HG02981 (cell line): ENCODE measurements around the gene KRTAP12-2.
"Not testable (repeated sequence)": the region's sequence is repeated elsewhere in the genome, so short reads cannot be mapped to it uniquely, and the experiment has no call there.

ENCODE experiments used
- ATAC-seq: cut with Tn5 transposase; IDR thresholded peaks from one replicate; pipeline ENCODE4 v1.9.1; 2021; ENCODE audit warnings: mild to moderate bottlenecking, moderate library complexity; ENCODE audit not compliant: unreplicated experiment

KRTAP12-2 gene

DNA sequence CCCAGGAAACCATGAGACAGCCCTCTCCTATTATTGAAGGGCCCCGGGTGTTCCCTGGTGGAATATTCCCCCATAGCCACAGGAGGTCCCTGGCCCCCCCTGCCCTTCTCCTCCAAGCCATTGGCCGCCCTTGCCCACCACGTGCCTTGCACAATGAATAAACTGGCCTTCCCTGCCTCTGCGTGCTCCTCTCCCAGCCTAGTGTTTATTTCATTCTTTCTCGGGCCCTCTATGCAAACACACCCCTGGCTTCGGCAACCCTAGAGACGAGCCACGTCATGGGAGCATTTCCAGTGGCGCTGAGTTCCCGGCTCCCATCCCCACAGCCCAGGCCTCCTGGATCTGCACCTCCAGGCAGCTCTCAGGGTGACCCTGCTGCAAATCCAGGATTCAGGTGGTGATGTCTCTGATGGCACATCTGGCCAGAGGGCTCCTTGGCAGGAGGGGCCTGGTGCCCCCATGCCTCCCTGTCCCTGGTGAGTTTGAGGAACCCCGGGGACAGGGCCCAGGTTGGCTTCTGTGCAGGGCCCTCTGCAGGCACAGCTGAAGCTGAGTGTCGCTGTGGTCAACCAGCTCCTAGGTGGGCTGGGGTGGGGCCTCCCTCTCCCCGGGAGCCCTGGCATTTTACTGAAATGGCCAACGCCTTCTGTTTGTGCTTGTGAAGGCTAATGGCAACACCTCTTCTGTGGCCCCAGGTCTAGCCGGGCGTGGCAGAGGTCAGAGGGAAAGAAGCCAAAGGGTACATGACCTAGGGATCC lies 36.4 kb upstream of the KRTAP12-2 start:
- no peak for ATAC-seq

DNA sequence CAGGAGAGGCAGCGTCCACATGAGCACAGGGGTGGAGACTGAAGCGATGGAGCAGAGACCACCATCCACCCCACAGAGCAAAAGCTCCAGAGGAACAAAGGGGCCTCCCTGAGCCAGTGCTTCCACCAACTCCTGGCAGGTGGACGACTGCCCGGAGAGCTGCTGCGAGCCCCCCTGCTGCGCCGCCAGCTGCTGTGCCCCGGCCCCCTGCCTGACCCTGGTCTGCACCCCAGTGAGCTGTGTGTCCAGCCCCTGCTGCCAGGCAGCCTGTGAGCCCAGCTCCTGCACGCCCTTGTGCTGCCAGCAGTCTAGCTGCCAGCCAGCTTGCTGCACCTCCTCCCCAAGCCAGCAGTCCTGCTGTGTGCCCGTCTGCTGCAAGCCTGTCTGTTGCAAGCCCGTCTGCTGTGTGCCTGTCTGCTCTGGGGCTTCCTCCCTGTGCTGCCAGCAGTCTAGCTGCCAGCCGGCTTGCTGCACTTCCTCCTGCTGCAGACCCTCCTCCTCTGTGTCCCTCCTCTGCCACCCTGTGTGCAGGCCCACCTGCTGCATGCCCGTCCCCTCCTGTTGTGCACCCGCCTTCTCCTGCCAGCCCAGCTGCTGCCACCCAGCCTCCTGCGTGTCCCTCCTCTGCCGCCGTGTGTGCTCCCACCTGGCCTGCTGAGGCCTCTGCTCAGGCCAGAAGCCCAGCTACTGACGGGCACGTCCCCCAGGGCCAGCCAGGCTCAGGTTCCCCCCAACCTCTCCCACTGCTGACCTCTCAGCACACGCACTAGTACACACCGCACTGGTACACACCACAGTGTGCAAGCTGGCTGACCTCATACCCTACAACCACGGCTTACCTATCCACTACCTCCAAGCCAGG lies 35.6 kb upstream of the KRTAP12-2 start:
- no peak for ATAC-seq

DNA sequence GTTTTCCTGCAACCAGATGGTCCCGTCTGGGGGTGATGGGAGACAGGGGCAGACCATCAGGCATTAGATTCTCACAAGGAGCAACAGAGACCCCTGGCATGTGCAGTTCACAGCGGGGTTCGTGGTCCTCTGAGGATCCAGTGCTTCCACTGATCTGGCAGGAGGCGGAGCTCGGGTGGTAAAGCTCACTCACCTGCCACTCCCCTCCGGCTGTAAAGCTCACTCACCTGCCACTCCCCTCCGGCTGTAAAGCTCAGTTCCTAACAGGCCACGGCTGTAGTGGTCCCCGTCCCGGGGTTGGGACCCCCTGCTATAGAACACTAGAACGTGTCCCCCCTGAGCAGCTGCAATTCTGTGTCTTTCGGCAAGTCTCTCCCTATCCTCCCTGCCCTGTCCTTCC lies 34.8 kb upstream of the KRTAP12-2 start:
- ATAC-seq, result no peak

DNA sequence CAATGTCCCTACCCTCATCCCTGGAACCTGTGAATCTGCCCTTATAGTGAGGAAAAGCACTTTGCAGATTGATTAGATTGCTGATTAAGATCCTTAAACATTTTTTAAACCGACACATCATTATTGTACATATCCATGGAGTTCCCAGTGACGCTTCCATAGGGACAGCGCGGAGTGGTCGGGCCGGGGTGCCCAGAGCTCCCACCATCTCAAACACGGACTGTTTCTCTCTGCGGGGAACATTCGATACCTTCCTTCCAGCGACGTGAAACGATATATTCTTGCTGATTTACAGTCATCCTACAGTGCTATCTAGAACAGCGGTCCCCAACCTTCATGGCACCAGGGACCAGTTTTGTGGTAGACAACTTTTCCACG lies 34.3 kb upstream of the KRTAP12-2 start:
- ATAC-seq, result no peak

DNA sequence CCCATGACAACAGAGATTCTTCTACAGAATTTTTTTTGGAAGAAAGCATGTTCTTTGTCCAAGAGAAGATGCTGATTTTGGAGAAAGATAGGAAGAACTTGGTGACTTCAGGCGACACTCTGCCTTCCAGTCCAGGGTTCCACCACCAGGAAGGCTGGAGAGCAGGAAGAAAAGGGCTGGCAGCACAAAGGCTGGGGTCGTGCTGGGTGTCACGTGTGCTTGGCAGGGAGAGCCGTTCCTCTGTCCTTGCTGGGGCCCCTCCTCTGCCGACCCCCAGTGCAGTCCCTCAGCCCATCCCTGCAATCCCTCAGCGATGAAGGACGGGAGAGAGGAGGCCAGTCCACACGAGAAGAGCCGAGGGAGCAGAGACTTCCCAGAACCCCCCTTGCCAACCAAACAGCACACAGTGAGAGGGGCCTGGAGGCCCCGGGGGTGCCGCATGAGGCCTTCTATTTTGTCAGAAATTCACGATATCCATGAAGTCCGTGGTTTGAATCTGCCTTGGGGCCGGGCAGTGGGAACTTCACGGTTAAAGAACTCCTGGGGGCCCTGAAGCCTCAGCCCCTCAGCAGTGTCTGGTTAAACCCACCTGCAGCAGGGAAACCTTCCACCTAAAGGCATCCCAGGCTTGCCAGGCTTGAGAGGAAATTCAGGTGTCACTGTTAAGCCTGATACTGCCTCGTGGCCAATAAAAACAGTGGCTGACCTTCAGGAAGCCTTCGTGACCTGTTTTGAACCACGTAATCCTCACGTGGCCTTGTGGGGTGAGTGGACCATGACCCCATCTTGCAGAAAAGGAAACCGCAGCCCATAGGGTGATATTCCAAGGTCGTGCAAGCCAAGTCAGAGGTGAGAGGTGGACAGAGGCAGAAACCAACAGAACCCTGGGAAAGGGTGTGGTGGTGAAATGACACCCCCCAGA lies 33.6 kb upstream of the KRTAP12-2 start:
- ATAC-seq, result no peak

DNA sequence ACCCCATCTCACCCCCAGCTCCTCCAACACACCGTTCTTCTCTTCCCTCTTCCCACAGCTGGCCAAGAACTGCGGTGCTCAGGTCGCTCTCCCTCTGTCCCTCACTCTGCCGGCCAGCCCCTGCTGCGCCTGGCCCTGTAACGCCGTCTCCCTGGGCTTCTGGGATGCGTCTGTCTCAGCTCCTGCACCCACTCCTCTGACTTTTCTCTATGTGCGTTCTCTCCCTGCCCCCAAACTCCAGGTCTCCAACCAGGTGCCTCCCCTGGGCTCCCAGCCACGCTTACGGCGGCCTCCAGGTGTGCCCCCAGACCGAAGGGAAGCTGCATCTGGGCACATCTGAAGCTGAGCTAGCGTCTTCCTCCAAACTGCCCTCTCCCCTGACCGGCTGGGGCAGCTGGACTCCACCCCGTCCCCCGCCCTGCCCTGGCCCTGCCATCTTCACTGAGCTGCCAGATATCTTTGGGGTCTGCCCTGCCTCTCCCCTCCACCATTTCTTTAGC lies 32.8 kb upstream of the KRTAP12-2 start:
- no peak for ATAC-seq

DNA sequence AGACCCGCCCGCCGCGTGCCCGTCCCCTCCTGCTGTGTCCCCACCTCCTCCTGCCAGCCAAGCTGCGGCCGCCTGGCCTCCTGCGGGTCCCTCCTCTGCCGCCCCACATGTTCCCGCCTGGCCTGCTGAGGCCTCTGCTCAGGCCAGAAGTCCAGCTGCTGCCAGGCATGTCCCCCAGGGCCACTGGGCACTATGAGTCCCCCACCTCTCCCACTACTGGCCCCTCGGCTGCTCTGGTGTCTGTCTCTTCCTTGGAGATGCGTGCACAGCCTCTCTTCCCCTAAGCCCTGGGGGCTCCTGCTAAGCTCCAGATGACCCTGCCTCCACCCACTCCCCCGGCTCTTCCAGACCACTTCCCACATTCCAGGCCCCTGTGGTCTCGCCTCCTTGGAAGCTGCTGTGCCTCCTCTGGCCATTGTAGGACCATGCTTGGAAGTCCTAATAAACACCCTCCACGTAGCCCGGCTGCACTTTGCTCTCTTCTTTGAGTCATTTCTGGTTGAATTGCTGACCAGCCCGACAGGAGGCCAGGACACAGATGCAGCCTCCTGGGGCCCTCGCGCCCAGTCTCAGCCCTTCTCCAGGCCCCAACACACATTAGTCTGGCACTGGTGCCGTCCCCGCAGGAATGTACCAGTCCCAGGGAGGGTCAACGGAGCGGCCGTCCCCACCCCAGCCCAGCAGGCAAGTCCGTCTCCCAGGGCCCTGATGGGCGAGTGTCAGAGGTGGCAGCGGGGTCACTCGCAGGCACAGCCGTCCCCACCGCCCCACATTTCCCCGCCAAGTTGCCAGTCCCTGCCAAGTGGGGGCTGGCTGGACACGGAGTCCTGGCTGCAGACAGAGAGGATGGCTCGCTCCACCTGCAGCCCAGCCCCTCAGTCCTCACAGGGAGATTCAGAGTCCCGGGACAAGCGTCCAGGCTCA lies 31.3 kb upstream of the KRTAP12-2 start:
- no peak for ATAC-seq

DNA sequence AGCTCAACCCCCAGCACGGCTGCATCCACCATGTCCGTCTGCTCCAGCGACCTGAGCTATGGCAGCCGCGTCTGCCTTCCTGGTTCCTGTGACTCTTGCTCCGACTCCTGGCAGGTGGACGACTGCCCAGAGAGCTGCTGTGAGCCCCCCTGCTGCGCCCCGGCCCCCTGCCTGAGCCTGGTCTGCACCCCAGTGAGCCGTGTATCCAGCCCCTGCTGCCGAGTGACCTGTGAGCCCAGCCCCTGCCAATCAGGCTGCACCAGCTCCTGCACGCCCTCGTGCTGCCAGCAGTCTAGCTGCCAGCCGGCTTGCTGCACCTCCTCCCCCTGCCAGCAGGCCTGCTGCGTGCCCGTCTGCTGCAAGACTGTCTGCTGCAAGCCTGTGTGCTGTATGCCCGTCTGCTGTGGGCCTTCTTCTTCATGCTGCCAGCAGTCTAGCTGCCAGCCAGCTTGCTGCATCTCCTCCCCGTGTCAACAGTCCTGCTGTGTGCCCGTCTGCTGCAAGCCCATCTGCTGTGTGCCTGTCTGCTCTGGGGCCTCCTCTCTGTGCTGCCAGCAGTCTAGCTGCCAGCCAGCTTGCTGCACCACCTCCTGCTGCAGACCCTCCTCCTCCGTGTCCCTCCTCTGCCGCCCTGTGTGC lies 30.6 kb upstream of the KRTAP12-2 start, which contains the start of gene KRTAP10-12:
Gene KRTAP10-12 (plus strand): TSS at position 1 of the 639 bp plus-strand sequence. CDS start 30 bp downstream, at position 31.
- not testable (repeated sequence) for ATAC-seq

DNA sequence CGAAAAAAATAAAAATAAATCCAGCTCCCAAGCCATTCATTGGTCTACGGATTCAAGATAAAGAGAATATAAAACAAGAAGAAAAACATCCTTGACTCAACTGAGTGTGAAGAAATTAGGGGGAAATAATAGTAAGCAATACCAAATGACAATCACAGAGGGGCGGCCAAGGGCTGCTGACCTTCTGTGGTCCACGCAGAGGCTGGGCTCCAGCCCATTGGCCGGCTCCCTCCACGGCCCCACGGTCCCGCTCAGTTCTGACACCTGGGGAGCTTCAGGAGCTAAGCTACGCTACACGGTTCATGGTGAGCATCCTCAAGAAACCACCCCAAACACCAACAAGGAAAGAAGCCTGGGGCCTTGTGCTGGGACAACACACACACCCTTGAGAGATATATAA lies 29.8 kb upstream of the KRTAP12-2 start:
- no peak for ATAC-seq

DNA sequence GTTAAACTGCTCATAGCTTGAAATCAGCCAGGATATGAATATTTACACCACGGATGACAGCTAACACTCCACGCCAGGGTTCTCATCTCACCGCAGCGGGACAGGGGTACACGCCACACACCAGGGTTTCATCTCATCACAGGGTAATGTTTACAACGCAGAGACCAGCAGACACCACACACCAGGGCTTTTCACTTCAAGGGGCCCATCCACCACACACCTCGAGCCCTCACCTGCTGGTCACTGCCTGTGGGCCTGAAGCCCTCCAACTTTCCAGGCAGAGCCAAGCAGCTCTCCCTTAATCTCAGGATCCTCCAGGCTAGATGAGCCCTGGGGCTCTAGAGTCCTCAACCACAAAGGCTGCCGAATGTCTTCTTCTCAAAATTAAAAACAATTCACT lies 28.9 kb upstream of the KRTAP12-2 start:
- ATAC-seq, result no peak

DNA sequence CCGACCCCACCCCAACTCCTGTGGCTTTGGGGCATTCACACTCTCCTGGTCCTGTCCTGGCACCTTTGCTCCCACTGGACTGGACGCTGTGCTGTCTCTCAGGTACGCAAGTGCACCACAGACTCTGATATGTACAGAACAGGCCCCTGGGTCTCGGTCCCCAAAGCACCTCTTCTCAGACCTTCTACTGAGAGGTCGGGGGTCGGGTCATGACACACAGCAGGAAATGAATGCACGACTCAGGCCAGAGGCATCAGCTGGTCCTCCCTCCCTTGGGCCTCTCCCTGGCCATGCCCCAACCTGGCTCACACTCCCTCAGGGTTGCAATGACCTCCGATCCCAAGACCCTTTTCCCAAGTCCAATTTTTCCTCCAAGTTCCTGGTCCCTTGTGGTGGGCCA lies 28.5 kb upstream of the KRTAP12-2 start:
- ATAC-seq, result no peak

DNA sequence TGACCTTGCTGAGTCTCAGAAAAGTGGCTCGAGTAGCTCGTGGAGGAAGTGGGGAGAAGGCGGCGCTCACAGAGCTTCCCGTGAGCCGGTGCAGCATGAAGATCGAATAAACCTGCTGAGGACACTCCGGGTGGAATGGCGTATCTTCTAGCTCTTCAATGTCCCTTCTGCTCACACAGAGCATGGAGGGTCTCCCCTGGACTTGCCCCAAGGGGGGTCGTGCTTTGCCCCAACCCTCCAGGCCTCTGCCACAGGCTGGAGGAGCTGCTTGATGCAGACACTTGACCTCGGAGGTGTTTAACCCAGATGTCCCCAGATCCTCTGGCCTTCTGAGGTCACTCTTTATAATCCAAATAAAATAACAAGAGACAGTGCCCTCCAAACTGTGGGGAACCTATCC lies 28.0 kb upstream of the KRTAP12-2 start:
- no peak for ATAC-seq

DNA sequence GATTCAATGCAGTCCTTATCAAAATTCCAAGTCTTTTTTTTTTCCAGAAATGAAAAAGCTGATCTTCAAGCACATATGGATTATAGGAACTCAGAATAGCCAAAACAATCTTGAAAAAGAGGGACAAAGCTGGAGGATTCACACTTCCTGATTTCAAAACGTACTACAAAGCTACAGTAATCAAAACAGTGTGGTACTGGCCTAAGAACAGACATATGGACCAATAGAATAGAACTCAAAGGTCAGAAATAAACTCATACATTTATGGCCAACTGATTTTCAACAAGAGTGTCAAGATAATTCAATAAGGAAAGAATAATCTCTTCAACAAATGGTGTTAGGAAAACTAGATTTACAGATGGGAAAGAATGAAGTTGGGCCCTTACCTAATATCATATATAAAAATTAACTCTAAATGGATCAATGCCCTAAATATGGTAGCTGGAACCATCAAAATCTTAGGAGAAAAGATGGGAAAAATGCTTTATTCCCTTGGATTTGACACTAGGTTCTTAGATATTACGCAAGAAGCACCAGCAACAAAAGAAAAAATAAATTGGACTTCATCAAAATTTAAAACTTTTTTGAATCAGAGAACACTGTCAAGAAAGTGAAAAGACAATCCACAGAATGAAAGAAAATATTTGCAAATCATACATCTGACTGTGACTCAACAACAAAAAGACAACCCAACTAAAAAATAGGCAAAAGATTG lies 26.2 kb upstream of the KRTAP12-2 start:
- ATAC-seq, result no peak

DNA sequence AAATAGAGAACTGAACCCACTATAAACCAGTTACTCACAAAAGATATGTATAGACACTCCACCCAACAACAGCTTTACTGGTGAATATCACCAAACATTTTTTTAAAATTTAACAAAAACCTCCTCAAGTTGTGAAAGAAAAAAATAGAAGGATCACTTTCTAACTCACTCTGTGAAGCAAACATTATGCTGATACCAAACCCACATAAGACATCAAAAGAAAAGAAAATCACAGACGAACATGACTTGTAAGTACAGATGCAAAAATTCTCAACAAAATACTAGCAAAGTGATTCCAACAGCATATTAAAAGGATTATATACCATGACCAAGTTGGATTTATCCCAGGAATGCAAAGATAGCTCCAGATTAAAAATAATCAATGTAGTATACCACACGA lies 25.0 kb upstream of the KRTAP12-2 start:
- ATAC-seq, result no peak

DNA sequence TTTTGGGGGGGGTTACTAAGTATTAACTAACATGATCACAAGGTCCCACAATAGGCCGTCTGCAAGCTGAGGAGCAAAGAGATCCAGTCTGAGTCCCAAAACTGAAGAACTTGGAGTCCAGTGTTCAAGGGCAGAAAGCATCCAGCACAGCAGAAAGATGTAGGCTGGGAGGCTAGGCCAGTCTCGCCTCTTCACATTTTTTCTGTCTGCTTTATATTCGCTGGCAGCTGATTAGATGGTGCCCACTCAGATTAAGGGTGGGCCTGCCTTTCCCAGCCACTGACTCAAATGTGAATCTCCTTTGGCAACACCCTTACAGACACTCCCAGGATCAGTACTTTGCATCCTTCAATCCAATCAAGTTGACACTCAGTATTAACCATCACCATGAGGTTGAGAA lies 23.0 kb upstream of the KRTAP12-2 start:
- not testable (repeated sequence) for ATAC-seq

DNA sequence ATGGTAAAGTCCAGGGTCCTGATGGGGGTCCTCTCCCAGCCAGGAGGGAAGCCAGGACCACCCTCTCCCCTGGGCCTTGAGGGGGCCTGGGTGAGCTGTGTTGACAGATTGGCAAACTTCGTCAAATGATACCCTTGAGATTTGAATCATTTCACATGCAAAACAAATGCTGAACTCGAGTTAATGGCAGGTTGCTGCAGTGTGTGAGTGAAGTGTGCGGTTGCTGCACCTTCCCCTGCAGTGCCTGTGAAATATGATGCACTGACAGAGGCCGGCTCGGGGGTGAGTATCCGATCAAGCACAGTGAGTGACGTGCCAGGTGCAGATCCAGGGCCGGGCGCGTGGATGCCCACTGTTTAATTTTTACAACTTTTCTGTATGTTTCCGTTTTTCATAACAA lies 20.9 kb upstream of the KRTAP12-2 start:
- no peak for ATAC-seq

DNA sequence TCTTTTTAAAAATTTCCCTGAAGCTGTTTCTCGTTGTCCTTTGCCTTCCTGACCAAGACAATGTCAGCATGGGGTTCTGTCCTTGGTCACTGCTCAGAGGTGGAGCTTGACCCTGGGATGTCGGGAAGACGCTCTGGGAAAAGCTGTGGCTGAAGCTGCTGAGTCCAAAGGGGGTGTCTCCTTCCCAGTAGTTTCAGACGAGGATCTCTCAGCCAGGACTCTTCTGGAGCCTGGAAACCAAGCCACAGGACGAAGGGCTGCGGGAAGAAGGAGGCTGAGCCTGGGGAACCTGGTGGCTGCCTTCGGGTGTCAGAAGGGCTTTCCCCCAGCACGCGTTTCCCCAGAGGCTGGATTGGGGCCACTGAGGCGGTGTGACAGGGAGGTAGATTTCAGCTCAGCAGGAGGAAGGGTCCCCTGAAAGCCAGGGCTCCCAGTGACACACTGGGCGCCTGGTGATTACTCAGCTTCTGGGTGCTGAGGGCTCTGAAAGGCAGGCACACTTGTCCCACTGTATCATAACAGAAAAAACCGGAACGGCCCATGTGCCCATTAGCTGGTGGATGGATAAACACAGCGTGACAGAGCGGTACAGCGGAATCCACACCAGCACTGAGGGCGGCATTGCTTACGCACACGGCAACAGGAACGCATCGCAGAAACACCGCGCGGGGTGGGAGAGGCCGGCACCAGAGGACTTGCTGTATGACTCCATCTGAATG lies 20.3 kb upstream of the KRTAP12-2 start:
- no peak for ATAC-seq
